KG1 (cell line): ENCODE data around the gene ABCD4.
"Not testable (repeated sequence)": the region's sequence is repeated elsewhere in the genome, so short reads cannot be mapped to it uniquely, and the experiment has no call there.

ENCODE experiments used
- DNase-seq: peaks from one replicate; lab custom pipeline; 2025; lab: John Stamatoyannopoulos, UW

Gene ABCD4

DNA sequence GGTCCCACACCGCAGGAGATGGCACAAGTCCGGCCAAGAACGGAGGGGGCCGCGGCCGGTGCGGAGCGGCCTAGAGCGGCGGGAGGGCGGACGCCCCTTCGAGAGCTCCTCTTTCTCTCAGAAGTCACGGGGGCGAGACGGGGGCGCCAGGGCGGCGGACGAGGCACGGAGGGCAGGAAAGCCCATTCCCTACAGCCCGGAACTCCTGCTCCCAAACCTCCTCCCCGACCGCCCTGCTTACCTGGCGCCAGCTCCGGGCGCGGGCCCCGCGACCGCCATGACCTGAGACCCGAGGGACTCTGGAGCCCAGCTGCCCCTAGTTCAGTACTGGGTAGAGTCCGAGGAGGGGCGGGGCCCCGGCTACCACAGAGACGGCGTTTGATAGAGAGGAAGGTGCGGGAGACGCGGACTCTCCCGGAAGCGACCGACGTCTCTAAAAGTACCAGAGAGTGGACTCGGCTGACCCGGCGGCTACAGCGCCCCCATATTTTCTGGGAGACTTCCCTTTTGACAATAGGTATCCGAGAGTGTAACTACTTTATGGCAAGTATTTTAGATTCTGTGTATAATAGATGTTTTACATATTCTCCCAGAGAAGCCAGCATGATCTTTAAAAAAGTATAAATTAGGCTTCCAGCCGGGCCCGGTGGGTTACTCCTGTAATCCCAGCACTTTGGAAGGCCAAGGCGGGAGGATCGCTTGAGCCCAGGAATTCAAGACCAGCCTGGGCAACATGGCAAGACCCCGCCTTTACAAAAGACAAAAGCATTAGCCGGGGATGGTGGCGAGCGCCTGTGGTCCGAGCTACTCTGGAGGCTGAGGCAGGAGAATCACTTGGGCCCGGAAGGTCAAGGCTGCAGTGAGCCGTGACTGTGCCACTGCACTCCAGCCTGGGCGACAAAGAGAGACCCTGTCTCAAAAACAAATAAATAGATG, at the start of gene ABCD4:
Gene ABCD4 (minus strand): TSS at position 301 of the 936 bp plus-strand sequence. CDS start 22 bp downstream, at position 279.
- DNase-seq, result peak; percentile 87

DNA sequence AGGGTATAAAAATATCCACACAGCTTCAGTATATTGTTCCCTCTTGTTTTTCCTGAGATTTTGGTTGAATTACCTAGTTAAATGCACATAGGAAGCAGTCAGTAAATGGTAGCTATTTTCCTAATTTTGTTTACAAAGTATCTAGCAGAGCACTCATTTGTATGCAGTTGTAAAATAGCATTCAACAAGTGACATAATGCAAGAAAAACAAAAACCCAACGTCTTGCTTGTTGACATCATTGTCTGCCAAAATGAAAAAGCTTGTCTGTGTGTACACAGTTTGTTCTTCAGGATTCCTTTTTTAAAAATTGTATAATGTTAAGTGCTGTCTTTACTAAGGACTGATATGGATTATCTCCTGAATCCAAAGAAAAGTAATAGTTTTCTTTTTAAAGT, 48.2 kb upstream of the ABCD4 start:
- DNase-seq, result no peak

DNA sequence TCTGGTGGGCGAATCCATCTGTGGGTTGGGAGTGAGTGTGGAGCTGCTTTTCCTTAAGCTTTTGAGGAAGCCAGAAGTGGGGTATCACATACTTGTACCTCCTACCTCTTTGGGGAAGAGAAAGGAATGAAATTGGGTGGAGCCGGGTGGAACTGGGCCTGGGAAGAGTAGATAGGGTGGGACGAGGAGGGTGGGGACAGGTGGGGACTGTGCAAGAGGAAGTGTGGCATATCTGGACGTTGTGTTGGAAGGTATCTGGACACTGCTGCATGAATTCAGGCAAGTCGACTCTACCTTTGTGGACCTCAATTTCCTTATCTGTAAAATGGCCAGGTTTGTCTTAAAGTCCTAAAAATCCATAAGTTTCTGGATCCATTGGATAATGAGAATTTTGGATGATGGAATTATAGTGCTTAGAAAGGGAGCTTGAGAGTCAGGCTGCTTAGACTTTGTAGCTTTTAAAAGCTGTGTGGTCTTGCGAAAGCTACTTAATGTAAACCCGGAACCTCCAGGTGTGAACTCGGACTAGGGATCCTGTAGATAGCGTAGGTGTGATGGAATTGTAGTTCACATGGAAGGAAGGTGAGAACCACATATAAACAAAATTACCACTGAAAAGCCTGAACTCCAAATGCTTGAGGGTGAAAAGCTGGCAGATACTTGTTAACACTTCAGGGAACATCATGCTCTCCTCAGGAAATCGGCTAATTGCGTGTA, 47.6 kb upstream of the ABCD4 start:
- no peak for DNase-seq

DNA sequence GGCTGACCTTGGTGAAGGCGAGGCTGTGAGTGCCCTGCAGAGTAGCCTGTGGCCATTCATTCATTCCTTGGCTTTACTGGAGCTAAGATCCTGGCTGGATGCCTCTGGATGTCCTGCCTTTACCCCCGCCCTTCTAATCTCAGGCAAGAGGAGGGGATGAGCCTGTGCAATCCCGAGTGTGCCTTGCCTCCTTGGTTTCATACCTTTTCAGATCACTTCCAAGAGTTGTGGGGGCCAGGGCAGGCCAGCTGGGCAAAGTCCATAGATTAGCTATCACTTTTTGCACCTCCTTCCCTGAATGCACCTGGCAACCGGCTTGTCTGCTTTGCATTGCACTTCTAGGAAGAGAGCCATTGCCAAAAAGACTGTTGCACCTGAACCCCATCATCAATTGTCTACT, 47.0 kb upstream of the ABCD4 start:
- no peak for DNase-seq

DNA sequence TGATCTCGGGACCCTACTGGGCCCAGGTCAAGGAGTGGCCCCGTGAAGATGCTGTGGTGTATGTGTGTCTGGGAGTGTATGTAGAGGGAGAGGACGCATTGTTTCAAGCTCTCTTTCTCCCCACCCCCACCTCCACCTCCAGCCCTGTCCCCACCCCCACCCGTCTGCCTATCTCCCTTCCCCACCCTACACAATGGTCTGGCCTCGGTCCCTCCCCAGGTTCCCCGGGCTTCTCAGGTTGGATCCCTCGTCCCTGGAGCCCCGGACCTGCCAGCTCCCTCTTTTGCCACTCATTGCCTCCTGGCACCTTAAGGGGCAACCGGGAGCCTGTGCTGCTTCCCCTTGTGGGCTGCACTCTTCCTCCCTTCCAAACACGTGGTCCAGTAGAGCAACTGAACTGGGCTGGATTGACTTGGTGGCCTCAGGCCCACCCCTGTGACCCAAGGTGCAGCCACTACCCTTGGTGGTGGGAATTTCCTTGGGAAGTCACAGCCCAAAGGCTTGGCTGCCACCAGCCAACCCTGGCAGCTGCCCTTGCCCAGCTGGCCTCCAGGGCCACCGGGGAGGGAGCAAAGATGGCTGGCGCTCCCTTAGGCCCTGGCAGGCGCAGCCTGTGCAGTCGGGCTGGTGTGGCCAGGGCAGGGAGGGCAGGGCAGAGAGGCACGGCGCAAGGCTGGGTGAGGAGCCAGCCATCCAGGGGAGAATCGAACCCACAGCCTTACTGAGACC, 46.2 kb upstream of the ABCD4 start:
- DNase-seq, result no peak

DNA sequence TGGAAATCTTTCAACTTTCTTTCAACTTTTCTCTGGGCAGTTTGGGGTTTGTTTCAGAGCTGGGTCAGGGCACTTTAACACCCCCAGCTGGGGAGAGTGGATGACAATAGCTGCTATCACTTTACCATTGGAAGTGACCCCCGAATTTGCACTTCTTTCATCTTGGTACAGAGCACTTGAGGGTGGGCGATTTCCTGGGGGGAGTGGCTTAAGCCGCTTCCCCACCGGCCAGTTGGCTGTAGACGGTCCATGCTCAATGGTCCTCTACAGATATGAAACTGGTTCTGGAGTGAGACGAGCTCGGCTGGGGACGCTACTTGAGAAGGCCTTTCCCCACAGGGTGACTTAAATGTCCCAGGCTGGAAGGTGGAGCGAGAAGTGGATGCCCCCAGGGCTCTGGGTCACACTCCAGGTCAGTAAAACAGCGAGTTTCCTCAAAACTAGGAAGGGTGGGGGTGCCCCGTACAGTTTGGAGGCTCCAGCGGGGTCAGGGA, 45.6 kb upstream of the ABCD4 start, which contains the start of gene VRTN:
Gene VRTN (plus strand): TSS at position 231 of the 494 bp plus-strand sequence. CDS start 8,313 bp downstream, outside the sequence.
- DNase-seq, result no peak

DNA sequence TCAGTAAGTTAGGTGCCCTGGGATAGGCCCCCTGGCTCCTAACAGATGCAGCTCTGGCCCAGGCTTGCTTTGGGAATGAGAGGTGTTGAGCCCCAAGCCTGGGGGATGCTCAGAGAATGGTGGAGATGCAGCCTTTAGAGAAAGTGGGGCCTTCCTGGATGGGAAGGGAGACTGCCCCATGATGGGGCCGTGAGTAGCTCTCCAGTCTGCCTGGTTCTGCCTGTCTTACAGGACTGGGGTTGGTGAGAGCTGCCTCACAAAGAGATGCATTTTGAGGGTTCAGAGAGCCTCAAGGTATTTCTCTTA, 45.0 kb upstream of the ABCD4 start:
- DNase-seq, result no peak

DNA sequence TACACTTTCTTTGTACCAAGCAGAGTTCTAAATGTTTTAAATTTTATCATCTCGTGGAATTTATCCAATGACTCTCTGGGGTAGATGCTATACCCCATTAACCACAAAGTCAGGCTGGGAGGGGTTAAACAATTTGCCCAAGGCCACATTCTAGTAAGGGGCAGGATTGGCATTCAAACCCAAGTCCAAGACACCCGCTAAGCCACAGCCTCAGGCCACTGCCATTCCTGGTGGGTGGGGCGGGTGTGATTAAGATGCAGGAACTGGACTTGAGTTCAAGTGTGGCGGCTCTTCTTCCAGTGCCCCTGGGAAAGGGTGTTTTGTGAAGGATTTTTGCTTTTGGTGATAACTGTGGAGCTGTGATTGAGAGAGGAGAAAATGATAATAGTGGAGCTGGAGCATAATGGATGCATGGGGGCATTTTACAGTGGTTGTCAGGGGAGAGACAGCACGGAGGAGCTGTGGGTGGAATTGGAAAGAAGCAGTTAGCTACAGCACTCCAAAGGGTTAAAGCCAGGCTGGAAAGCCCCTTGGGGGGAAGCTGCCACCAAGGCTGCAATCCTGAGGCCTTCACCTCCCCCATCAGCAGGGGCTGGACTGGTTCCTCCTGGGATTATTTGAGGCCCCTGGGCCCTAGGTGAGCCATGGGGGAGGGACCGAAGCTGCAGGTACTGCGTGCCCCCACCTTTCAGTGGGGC, 44.5 kb upstream of the ABCD4 start:
- DNase-seq, result no peak

DNA sequence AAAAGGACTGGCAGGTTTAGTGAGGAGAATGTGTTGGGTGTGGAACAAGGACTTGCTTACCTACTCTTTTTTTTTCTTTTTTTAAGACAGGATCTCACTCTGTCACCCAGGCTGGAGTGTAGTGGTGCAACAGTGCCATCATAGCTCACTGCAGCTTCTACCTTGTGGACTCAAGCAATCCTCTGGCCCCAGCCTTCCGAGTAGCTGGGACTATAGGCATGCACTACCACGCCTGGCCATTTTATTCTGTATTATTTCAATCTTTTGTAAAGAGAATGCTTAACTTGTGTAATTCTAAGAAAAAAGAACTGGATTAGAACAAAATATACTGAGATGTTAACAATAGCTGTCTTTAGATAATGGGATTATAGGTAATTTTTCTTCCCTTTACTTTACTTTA, 43.6 kb upstream of the ABCD4 start:
- DNase-seq, result no peak

DNA sequence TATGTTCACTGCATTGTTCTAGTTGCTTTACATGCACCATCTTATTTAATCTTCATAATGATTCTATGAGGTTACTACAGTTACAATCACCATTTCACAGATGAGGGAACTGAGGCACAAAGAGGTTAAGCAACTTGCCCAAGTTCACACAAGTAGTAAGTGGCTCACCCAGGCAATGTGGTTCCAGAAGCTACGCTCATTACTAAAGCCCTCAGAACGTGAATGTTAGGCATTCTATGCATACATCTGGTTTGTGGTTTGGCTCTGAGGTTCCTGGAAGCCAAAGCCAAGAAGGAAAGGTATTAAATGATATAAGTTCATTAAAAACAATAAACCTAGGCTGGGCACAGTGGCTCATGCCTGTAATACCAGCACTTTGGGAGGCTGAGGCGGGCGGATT, 31.2 kb upstream of the ABCD4 start:
- DNase-seq, result no peak

DNA sequence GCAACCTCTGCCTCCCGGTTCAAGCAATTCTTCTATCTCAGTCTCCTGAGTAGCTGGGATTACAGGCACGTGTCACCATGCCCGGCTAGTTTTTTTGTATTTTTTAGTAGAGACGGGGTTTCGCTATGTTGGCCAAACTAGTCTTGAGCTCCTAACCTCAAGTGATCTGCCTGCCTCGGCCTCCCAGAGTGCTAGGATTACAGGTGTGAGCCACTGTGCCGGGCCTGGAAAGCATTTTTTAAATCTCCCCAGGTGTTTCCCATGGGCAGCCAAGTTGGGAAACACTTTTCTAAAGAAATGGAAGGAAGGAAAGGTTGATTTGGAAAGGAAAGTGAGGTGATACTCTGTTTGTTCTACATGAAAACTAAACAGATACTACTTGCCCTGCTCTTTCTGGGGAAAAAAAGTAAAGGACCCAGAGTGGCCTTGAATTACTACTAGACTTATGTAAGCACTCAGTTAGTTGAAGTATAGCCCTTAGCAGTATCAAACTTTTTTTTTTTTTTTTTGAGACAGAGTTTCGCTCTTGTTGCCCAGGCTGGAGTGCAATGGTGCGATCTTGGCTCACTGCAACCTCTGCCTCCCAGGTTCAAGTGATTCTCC, 27.3 kb upstream of the ABCD4 start:
- DNase-seq, result not testable (repeated sequence)

DNA sequence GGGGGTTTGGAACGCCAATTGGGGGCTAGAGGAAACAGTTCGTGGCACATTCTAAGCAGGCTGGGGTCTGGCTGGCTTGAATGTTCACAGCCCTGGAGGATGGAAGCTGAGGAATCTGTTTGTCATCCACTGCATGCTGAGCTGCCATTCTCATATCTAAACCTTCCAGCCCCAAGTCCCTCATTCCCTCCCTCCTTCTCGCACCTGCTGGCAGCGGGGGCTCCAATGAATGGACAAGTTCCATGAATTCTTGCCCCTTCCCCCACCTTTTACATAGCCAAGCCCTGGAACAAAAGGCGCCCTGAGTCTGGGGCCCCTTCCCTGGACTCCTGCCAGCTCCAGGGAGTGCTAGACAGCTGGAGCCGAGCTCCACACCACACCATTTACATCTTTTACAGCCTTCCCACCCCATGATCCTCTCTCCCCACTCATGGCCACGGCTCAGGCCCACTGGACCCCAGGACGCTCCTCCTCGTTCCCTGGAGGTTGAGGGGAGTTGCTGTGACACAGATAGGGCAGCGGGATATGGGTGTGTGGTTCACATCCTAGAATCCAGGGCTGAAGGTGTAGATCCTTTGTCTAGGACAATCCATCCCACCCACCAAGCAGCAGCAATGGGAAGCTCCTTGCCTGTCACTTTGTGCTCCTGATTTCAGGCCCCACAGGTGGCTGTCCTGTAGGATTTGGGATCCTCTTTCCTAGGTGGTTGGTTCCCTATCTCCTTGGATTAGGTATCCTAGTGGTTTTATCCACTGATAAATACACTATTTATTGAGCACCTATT, 23.8 kb upstream of the ABCD4 start:
- no peak for DNase-seq

DNA sequence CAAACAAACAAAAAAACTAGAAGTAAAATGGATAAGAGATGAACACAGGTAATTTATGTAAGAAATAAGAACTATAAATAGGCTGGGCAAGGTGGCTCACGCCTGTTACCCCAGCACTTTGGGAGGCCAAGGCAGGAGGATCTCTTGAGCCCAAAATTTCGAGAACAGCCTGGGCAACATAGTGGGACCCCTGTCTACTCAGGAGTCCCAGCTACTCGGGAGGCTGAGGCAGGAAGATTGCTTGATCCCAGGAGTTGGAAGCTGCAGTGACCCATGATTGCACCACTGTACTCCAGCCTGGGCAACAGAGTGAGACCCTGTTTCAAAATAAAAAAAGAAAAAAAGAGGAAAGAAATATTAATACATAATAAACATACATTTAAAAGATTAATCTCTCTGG, 22.7 kb upstream of the ABCD4 start:
- DNase-seq, result no peak

DNA sequence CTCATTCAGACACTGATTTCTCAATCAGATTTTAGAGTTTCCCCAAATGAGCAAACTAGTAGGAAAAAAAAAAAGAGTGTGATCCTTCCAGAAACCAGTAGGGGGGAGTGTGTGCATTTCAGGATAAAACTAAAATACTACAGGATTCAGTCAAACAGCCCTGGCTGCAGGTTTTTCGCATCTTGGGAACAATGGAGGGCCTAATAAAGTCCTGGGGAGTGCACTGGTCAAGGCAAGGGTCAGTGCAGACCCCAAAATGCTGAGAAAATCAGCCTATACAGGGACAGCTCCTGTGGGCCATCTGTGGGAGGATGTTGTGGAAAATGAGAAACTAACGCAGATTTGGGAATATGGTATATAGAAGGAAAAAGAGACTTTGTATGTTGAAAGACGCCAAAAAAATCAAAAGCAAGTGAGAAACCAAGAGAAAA, 22.2 kb upstream of the ABCD4 start:
- DNase-seq, result no peak

DNA sequence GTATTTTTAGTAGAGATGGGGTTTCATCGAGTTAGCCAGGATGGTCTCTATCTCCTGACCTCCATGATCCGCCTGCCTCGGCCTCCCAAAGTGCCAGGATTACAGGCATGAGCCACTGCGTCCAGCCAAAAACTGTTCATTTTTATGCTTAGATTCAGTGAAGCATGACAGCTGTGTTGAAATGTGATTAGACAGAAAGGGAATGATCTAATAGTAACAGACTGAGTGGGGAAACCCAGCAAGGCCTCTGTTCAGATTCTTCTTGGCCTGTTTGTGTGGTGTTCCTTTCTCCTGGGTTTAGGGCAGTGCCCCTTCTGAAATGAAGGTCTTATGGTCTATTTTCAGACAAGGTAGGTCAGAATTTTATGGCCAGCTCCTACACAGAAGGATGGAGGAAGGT, 11.8 kb upstream of the ABCD4 start:
- no peak for DNase-seq

DNA sequence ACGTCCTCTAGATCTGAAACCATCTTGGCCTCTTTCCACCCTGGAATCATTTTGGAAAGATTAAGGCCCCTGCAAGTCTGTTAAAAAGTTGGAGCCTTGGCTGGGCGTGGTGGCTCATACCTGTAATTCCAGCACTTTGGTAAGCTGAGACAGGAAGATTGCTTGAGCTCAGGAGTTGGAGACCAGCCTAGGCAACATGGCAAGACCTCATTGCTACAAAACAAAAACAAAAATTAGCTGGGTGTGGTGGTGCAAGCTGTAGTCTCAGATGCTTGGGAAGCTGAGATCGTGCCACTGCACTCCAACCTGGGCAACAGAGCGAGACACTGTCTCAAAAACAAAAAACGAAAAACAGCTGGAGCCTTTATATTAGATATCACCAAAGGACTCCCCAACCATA, 10.9 kb upstream of the ABCD4 start:
- DNase-seq, result no peak

DNA sequence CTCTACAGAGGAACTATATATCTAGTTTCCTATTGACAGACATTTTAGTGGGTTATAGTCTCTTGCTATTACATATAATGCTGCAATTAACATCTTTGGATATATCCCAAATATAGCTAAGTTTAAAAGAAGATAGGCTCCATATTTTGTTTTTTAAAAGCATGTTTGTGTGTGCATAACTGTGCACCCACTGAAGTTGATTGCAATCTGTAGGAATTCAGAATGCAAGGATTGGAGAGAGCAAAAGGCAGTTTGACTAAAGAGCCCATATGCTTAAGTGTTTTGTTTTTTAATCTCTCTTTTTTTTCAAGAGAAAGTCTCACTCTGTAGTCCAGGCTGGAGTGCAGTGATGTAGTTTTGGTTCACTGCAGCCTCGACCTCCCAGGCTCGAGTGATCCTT, 9.4 kb upstream of the ABCD4 start:
- no peak for DNase-seq

DNA sequence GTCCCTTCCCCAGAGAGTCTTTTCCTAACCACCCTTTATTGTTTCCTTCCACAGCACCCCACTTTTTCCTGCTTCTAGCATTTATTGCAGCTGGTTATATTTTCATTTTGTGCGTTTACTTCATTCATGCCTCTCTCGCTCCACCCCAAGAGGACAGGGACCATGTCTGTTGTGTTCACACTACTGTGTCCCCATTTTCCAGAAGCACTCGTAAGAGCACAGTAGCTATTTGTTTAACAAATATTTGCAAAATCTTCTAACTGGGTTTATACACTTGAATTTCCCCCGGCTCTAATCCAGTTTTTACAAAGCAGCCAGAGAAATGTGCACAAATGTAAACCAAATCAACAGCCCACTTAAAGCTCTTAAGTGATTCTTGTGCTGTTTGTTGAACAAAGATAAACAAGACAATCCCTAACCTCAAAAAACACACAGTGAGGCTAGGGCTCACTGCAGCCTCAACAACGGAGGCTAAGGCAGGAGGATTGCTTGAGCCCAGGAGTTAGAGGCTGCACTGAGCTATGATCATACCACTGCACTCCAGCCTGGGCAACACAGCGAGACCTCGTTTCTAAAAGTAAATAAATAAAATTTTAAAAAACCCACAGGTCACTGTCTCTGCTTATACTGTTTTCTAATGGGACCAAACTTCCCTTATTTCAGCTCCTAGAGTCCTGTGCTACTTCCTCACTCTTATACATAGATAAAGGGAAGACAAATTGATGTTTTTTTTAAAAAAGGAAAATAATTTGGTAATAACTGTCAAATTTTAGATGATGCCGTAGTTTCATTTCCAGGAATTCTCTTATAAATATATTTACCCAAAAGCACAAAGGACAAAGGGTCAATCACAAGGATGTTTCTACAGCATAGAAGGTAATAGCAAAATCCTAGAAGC, 6.6 kb upstream of the ABCD4 start:
- no peak for DNase-seq

DNA sequence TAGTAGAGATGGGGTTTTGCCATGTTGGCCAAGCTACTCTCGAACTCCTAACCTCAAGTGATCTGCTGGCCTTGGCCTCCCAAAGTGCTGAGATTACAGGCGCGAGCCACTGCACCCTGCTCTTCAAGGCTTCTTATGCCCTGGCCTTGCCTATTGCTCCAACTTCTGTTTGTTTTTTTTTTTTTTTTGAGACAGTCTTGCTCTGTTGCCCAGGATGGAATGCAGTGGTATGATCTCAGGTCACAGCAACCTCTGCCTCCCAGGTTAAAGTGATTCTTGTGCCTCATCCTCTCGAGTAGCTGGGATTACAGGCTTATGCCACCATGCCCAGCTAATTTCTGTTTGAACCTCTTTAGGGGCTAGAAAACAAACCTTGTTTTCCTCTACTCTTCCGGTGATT, 6.0 kb upstream of the ABCD4 start:
- DNase-seq, result no peak
